ENCODE data around the gene SMOC2. TPM values are rescaled to one million over a fixed set of nuclear protein-coding genes. Genes with fewer than 3 reads are reported as not detected.

Gene SMOC2
- polyA plus RNA-seq, 1 donor = 56.2 TPM

DNA sequence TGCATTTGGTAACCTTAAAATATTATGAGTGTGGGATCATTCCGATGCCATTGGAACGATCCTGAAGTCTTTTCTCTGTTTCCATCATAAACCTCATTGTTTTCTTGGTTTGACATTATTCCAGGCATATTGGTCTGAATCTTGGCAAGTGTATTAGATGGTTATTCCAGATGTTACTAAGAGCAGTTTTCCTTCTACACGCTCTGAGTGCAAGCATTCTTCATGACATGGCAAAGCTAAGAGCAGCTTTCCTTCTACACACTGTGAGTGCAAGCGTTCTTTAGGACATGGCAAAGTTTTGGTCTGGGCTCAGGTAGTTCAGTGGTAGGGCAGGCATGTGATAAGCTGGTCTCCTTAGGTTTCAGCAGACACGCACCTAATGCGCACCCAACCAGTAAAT, 53.0 kb downstream of the SMOC2 start:
- peak; percentile 66 for DNase-seq

- DNase-seq = no peak
Observed at GRCh38 chr6:168494726-168495125, 53.7 kb downstream of the SMOC2 start.

- DNase-seq = no peak
Observed at GRCh38 chr6:168495133-168495532, 54.1 kb downstream of the SMOC2 start.

DNA sequence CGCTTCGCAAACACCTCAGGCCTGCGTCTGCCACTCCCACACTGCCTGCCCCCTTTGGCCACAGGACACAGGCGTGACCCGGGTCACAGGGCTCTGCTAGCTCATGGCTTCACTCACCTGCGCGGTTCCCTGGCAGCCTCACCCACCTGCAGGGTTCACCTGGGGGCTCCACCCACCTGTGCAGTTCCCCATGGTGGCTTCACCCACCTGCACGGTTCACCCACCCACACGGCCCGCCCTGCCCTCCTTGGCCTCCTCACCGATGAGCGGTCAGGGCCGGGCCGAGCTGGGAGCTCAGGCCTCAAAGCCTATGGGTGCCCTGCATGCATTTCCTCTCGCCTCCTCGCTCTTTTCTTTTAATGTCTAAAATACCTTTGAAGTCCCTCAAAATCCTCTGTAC, 54.7 kb downstream of the SMOC2 start:
- no peak for DNase-seq

DNA sequence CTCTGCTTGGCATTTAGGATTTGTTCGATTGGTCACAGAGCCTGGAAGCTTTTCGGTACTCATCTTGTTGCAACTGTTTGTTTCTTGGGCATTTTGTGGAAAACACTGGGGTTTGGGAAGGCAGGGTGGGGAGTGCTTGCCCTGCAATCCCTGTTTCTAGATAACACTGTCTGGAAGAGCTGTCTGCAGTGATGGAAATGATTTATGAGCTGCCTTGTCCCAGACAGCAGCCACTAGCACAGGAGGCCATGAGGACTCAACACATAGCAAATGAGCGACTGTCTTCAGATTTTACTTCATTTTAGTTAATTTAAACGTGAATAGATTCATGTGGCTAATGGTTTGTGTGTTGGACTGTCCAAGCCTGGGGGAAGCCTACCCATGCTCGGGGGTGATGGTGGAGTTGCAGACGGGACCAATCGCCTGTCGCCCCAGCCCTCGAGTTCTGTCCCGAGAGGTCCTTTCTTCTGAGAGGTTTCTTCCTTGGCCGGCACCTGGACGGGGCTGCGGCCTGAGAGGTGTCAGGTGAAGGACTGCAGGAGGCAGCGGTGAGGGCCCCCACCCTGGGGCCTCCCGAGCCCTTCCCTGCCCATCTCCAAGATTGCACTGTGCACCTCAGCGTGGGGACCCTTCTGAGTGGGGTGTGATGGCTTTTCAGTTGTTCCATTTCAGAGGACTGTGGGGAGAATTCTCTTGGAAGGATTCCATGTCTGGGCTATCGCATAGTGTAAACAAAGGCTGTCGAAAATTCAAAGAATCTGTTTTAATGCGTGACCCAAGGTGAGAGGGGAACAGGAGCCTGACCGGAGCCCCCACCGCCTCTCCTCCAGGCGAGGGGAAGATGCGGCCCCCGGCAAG, 55.4 kb downstream of the SMOC2 start:
- no peak for DNase-seq

DNA sequence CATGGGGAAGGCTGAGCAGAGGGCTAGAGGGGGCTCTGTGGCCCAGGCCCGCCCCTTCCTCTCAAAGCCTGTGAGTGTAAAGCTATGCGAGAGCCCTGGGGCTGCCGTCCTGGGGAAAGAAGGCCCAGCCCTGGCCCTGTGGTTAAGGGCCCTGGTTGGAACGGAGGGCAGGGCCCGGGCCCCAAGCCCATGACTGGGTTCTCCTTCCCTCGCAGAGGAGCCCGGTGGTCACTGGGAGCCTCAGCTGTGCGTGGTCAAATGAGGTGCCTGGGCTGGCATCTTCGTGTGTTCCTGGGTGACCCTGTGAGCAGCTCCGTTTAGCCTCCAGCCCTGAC, 56.0 kb downstream of the SMOC2 start:
- DNase-seq = no peak

DNA sequence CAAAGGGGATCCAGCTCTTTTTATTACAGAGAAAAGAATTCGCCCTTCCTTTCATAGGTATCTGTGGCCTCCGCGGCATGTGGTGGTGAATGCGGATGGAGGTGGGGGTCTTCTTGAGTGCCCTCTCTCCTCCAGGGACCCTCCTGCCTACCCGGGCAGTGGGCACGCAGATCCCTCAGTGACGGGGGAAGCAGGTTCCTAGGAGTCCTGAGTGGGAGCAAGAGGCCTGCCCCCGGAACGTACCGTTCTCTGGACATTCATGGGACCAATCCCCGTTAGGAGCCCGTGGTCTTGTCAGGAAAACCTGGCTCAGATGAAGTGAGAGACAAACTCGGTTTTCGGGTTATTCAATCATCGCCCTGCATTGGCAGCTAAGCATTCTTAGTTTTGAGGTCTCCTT, 56.4 kb downstream of the SMOC2 start:
- no peak for DNase-seq

- peak; percentile 50 for DNase-seq
Observed at GRCh38 chr6:168498161-168498843, 57.3 kb downstream of the SMOC2 start.

DNA sequence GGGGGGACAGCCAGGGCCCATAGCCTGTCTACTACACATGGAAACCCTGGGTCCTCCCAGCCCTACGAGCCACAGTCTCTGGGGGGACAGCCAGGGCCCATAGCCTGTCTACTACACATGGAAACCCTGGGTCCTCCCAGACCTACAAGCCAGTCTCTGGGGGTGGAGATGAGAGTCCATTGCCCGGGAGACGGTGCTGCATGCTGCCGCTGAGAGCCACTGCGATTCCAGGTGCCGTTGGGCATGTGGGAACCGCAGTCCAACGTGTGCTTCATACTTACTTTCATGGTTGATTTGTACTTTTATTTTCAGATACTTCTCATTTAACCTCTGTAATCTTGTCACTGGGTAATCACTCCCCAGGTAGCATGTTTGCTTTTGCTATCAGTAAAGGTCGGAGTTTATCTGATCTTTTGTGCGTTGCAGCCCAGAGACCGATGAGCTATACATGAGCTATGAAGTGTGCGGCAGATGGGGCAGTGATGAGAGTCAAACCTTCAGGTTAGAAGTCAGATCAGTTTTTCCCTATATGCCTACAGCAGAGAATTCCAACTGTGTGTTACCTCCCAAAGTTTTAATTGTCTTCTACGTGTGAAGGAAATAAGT, 58.2 kb downstream of the SMOC2 start:
- DNase-seq = no peak

GRCh38 chr6:168500519-168500918, 59.5 kb downstream of the SMOC2 start:
- no peak for DNase-seq

- DNase-seq = no peak
Observed at GRCh38 chr6:168501561-168501960, 60.6 kb downstream of the SMOC2 start.

GRCh38 chr6:168504366-168504765, 63.4 kb downstream of the SMOC2 start:
- DNase-seq = no peak

GRCh38 chr6:168506460-168506859, 65.5 kb downstream of the SMOC2 start:
- no peak for DNase-seq

DNA sequence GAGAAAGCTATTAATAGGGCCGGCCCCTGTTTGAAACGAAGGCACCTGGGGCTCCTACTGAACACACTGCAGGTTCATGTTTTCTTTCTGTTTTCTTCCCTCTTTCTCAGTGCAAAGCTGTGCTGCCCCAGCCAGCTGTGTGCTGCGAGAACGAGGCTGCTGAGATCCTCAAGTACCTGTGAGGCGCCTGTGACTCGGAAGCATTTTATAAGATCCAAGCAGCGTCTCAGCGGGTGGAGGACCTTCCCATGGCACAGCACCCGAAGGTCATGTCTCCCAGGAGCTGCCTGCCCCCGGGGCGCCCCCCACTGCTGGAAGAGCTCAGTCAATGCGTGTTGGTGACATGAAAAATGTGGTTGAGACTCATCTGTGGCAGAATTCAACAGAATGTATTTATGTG, 66.3 kb downstream of the SMOC2 start:
- no peak for DNase-seq

- no peak for DNase-seq
Observed at GRCh38 chr6:168507730-168508129, 66.7 kb downstream of the SMOC2 start.

DNA sequence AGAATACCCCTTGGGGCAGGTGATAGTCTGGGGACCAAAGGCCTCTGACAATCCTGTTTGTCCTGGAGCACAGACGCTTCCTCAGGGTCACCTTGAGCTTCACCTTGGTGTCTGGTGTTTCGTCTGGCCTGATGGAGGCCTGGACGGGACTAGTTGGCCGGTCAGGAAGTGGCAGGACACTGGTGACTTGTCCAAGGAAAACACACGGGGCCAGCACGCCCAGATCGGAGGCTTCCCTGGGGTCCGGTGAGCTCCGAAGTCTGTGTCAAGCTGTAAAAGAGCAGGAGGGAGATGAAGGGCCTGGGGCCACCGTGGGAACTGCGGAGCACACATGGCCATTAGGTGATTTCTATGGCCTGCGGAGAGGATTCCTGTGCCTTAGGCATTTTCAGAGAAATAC, 67.9 kb downstream of the SMOC2 start:
- DNase-seq = no peak

GRCh38 chr6:168513766-168514165, 72.8 kb downstream of the SMOC2 start:
- no peak for DNase-seq

DNA sequence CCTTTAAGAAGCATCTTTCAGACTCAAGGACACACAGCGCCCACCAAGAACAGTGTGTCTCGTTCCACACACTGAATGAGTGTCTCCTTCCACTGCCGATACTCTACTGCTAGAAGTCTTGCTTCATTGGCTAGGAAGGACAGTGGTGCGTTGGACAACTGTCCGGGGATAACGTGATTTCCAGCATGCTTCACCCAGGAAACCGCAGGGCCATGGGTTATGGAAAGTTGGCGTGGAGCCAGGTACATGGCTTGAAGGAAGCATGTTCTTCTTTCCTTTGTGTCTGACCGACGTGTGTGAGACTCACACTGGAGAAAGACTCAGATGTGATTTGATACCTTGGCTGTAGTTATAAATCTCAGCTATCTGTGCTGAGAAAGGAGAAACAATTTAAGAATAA, 73.2 kb downstream of the SMOC2 start:
- peak; percentile 71 for DNase-seq

DNA sequence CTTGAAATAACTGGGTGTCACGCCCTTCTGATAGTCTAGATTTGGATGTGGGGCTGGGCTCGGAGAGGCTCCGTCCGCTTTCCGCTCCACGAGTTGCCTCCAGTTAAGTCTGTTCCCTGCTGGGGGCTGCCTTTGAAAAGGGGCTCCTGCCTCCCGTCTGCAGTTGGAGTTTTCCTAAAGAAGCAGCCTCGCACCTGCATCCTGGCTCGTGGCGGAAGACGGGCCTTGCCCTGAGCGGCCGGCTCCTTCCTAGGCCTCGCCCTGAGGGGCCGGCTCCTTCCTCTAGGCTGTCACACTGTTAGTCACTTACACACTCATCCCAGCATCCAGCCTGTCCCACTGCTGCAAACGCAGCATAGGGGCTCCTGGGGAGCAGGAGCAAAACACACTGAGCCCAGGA, 74.4 kb downstream of the SMOC2 start:
- no peak for DNase-seq

DNA sequence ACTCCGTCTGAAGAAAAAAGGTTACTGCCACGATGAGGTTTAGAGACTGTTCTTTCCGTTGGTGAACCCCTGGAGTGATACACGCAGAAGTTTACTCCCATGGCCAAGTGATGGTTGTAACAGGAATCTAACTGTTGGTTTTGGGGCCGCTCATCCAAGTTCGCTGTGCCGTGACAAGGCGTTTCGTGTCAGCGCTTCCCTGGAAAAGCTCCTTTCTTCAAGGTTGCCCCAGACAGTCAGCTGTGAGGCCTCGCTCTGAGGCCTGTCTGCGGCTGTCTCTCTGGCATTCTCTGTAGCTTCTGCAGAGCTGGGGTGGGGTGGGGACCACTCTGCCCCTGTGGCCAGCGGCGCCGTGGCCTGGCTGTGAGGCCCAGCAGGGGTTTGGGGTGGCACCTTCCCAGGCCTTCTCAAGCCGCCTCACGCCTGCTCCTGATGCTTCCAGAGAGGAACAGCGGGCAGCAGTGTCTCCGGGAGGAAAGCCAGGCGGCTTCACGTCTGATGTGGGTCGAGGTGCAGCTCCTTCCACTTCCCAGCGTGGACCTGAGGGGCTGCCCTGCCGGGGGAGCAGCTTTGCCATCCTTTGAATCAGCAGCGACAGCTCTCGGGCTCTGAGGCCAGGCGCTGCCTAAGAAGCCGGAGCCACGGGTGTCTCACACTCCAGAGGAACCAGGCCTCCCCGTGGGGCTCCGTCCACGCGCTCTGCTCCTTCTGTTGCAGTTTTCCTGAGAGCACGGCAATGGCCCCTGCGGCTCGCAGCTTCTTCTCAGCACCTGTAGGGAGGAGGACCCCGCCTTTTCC, 76.2 kb downstream of the SMOC2 start:
- no peak for DNase-seq

GRCh38 chr6:168517742-168518347, 76.9 kb downstream of the SMOC2 start:
- no peak for DNase-seq

DNA sequence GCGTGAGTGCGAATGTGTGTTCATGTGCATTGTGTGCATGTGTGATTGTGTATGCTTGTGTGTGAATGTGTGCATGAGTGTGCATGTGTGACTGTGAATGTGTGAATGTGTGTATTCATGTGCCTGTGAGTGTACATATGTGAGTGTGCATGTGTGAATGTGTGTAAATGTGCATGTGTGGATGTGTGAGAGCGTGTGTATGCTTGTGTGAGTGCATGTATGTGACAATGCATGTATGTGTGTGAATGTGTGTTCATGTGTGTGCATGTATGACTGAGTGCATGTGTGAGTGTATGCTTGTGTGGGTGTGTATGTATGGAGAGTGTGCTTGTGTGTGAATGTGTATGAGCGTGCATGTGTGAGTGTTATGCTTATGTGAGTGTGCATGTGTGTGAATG, 77.4 kb downstream of the SMOC2 start:
- DNase-seq = no peak

DNA sequence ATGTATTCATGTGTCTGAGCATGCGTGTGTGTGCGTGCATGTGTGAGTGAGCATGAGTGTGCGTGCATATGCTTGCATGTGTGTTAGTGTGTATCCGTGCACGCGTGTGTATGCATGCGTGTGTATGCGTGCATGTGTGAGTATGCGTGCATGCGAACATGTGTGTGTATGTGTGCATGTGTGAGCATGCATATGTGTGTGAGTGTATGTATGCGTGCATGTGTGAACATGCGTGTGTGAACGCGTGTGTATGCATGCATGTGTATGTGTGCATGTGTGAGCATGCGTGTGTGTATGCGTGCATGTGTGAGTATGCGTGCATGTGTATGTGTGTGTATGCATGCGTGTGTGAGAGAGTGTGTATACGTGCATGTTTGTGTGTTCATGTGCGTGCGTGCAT, 77.9 kb downstream of the SMOC2 start:
- DNase-seq = no peak

Measured in hindlimb muscle (tissue), 1 donor.